ENCODE results near the gene GZMA. TPM values are rescaled to one million over a fixed set of nuclear protein-coding genes. Genes with fewer than 3 reads are reported as not detected.

GZMA gene
- total and polyA plus RNA-seq, 2 donors (not counting 1 experiment from before 2014, with no cell fraction given) = not detected

DNA sequence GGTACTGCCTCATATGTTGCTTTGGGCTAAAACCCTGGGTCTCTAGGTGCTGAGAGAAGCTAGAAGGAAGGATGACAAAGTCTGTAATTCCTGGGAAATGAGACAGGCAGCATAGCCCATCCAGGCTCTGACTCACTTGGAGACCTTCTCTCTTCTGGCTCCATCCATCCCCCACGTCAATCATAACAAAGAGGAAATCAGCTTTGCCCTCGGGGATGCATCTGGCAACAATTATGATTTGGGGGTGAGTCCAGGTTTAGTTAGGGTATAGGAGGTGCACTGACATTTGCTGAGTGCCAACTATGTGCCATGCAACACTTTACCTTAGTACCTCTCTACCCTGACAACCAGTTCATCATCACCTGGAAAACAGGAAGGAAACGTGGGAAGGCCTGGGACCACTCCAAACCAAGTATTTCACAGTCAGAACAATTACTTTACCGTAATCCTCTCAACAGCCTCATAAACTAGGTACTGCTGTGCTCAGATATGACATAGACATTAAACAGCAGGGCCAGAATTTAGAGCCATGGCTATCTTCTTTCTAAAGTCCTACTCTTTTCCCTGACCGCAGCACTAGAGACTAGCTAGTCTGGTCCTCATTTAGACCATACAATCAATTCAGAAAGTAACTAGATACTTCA is 39.1 kb upstream of the GZMA start:
- no peak overlapping the region for H2AFZ ChIP-seq (ENCODE audit: low read length)

DNA sequence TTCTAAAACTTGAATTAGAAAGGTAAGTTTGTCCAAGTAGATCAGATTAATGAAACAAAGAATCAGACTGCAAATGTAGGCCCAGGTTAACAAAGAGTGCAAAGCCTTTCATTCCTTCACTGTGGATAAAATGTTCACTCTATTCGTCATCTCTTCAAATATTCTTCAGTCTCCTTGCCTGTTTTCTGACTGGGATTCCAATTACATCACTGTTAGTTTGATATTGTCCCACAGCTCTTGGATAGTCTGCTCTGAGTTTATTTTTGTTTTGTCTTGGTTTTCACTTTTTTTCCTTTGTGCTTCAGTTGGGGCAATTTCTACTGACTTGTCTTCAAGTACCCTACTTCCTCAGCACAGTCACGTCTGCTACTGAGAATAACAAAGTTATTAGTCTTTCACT is 38.5 kb upstream of the GZMA start:
- Histone ChIP-seq H3K9ac (ENCODE audit: insufficient read depth, low read length) (no peak overlapping the region), H3K27me3 (ENCODE audit: control insufficient read depth, insufficient read depth, low read length) (no peaks in the 10 kb centered on the region), H3K4me3 (replicated peaks in 1 of 4; ENCODE audit: control extremely low read depth in 1 of 4, insufficient read depth in 1 of 4, low read depth in 3 of 4, low read length in 4 of 4) (no peak overlapping the region), H3K4me2 (ENCODE audit: extremely low read depth, insufficient read depth, low read length) (no peak overlapping the region), H2AFZ (ENCODE audit: low read length) (no peak overlapping the region), H3K9me3 (ENCODE audit: control insufficient read depth, insufficient read depth, low read depth, low read length) (no peaks in the 10 kb centered on the region), H3K79me2 (ENCODE audit: control insufficient read depth, insufficient read depth, low read length) (no peaks in the 10 kb centered on the region), H3K27ac (ENCODE audit: insufficient read depth, low read length) (no peak overlapping the region), H3K36me3 (ENCODE audit: control insufficient read depth, insufficient read depth, low read length) (no peaks in the 10 kb centered on the region), H3K4me1 (ENCODE audit: control insufficient read depth, extremely low read depth, insufficient read depth, low read length) (no peaks in the 10 kb centered on the region), H4K20me1 (ENCODE audit: control insufficient read depth, extremely low read depth, insufficient read depth, low read length) (no peaks in the 10 kb centered on the region)
- DNase-seq (ENCODE audit: low read depth in 2 of 2) = peak in 1 of 2 donors; percentile 75
- TF ChIP-seq, protein P1, sequence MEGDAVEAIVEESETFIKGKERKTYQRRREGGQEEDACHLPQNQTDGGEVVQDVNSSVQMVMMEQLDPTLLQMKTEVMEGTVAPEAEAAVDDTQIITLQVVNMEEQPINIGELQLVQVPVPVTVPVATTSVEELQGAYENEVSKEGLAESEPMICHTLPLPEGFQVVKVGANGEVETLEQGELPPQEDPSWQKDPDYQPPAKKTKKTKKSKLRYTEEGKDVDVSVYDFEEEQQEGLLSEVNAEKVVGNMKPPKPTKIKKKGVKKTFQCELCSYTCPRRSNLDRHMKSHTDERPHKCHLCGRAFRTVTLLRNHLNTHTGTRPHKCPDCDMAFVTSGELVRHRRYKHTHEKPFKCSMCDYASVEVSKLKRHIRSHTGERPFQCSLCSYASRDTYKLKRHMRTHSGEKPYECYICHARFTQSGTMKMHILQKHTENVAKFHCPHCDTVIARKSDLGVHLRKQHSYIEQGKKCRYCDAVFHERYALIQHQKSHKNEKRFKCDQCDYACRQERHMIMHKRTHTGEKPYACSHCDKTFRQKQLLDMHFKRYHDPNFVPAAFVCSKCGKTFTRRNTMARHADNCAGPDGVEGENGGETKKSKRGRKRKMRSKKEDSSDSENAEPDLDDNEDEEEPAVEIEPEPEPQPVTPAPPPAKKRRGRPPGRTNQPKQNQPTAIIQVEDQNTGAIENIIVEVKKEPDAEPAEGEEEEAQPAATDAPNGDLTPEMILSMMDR (conservative IDR thresholded peaks at IDR 0.05 in 1 of 2, IDR thresholded peaks at IDR 0.05 in 1 of 2; ENCODE audit: low read depth in 1 of 2, low read length in 2 of 2) = no peak
- no peak for TF ChIP-seq EZH2 (IDR thresholded peaks at IDR 0.05; ENCODE audit: low read length, missing control alignments)

More for the DNA sequence above, 39.1 kb upstream of the GZMA start:
- H3K9ac ChIP-seq (ENCODE audit: insufficient read depth, low read length) = no peak overlapping the region
- TF ChIP-seq, protein P1 (conservative IDR thresholded peaks at IDR 0.05 in 1 of 2, IDR thresholded peaks at IDR 0.05 in 1 of 2; ENCODE audit: low read depth in 1 of 2, low read length in 2 of 2) = no peak
- no peak for TF ChIP-seq EZH2 (IDR thresholded peaks at IDR 0.05; ENCODE audit: low read length, missing control alignments)
- H3K27ac ChIP-seq (ENCODE audit: insufficient read depth, low read length) = no peak overlapping the region
- H3K36me3 ChIP-seq (ENCODE audit: control insufficient read depth, insufficient read depth, low read length) = no peaks in the 10 kb centered on the region
- no peaks in the 10 kb centered on the region for H3K4me1 ChIP-seq (ENCODE audit: control insufficient read depth, extremely low read depth, insufficient read depth, low read length)
- no peak overlapping the region for H3K4me2 ChIP-seq (ENCODE audit: extremely low read depth, insufficient read depth, low read length)
- no peak overlapping the region for H3K4me3 ChIP-seq (replicated peaks in 1 of 4; ENCODE audit: control extremely low read depth in 1 of 4, insufficient read depth in 1 of 4, low read depth in 3 of 4, low read length in 4 of 4)
- no peaks in the 10 kb centered on the region for H3K27me3 ChIP-seq (ENCODE audit: control insufficient read depth, insufficient read depth, low read length)
- peak in 1 of 2 donors; percentile 66 for DNase-seq (ENCODE audit: low read depth in 2 of 2)
- H3K9me3 ChIP-seq (ENCODE audit: control insufficient read depth, insufficient read depth, low read depth, low read length) = no peaks in the 10 kb centered on the region
- H4K20me1 ChIP-seq (ENCODE audit: control insufficient read depth, extremely low read depth, insufficient read depth, low read length) = no peaks in the 10 kb centered on the region
- H3K79me2 ChIP-seq (ENCODE audit: control insufficient read depth, insufficient read depth, low read length) = no peaks in the 10 kb centered on the region

DNA sequence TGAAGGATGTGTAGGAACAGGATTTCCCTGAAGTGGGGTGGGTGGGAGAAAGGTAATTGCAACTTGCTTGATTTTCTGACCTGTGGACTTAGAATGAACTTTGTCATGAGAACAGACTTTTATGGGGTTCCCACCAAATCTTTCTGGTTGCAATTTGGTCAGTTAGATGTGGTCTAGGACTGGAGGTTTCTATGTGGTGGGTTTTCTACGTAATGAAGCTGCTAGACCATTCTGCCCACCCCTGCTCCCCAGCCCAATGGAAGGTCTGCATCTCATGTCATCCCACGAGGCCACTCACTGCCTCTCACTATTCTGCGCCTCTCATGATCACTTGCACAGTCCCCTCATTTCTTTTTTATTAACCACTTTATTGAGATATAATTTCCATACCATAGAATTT is 37.9 kb upstream of the GZMA start:
- H4K20me1 ChIP-seq (ENCODE audit: control insufficient read depth, extremely low read depth, insufficient read depth, low read length) = no peaks in the 10 kb centered on the region
- H3K9ac ChIP-seq (ENCODE audit: insufficient read depth, low read length) = no peak overlapping the region
- H3K4me3 ChIP-seq (replicated peaks in 1 of 4; ENCODE audit: control extremely low read depth in 1 of 4, insufficient read depth in 1 of 4, low read depth in 3 of 4, low read length in 4 of 4) = no peak overlapping the region
- TF ChIP-seq EZH2 (IDR thresholded peaks at IDR 0.05; ENCODE audit: low read length, missing control alignments) = no peak
- TF ChIP-seq, protein P1 (conservative IDR thresholded peaks at IDR 0.05 in 1 of 2, IDR thresholded peaks at IDR 0.05 in 1 of 2; ENCODE audit: low read depth in 1 of 2, low read length in 2 of 2) = no peak
- no peaks in the 10 kb centered on the region for H3K9me3 ChIP-seq (ENCODE audit: control insufficient read depth, insufficient read depth, low read depth, low read length)
- H2AFZ ChIP-seq (ENCODE audit: low read length) = no peak overlapping the region
- no peak overlapping the region for H3K4me2 ChIP-seq (ENCODE audit: extremely low read depth, insufficient read depth, low read length)
- no peaks in the 10 kb centered on the region for H3K36me3 ChIP-seq (ENCODE audit: control insufficient read depth, insufficient read depth, low read length)
- H3K79me2 ChIP-seq (ENCODE audit: control insufficient read depth, insufficient read depth, low read length) = no peaks in the 10 kb centered on the region
- H3K4me1 ChIP-seq (ENCODE audit: control insufficient read depth, extremely low read depth, insufficient read depth, low read length) = no peaks in the 10 kb centered on the region
- no peak for DNase-seq (ENCODE audit: low read depth in 2 of 2)
- no peaks in the 10 kb centered on the region for H3K27me3 ChIP-seq (ENCODE audit: control insufficient read depth, insufficient read depth, low read length)
- H3K27ac ChIP-seq (ENCODE audit: insufficient read depth, low read length) = no peak overlapping the region

Measured in fibroblast of lung (primary cell).